H1 (cell line): ENCODE measurements around the gene MYO18A. TPM values are rescaled to one million over a fixed set of nuclear protein-coding genes. Genes with fewer than 3 reads are reported as not detected.

ENCODE experiments used
- CTCF ChIA-PET: fragments of 300-600 bp; sonication (Branson Sonifier 250); formaldehyde crosslinking; loops from one replicate; lab custom pipeline; 2021; ENCODE audit not compliant: partially characterized antibody; lab: Charles Lee
- POLR2A ChIA-PET: fragments of 300-600 bp; sonication (Branson Sonifier 250); formaldehyde crosslinking; loops from one replicate; lab custom pipeline; 2021; ENCODE audit warnings: inconsistent platforms; ENCODE audit not compliant: partially characterized antibody; lab: Charles Lee
- DNase-seq, 2 experiments: peaks; one replicate each; pipeline versions ENCODE4 v3.0.0 to v3.0.0-alpha.2; 2010 to 2022; ENCODE audit warnings: low spot score in 2 of 2, low read depth in 1 of 2, mixed read lengths in 1 of 2
- FAIRE-seq: peaks from 2 replicates; lab custom pipeline; 2011; peaks lifted over from hg19 to GRCh38; lab: Jason Lieb, UNC
- H2AFZ ChIP-seq: 2 replicates; pipeline ENCODE4 v1.8.1; 2012; ENCODE audit warnings: low read length, inconsistent platforms
- H2AK5ac ChIP-seq: 2 replicates; pipeline ENCODE4 v1.6.1; 2013; ENCODE audit warnings: low read depth, low read length
- H2BK120ac ChIP-seq: replicated peaks from 2 replicates; pipeline ENCODE3; 2013; ENCODE audit warnings: low read depth, low read length, inconsistent platforms
- H2BK12ac ChIP-seq: 2 replicates; pipeline ENCODE4 v1.6.1; 2013; ENCODE audit warnings: low read depth, low read length
- H2BK15ac ChIP-seq: 2 replicates; pipeline ENCODE4 v1.6.1; 2013; ENCODE audit warnings: low read length
- H2BK20ac ChIP-seq: 2 replicates; pipeline ENCODE4 v1.6.1; 2013; ENCODE audit warnings: low read length
- H2BK5ac ChIP-seq: 2 replicates; pipeline ENCODE4 v1.6.1; 2013; ENCODE audit warnings: low read depth, low read length
- H3K14ac ChIP-seq: 2 replicates; pipeline ENCODE4 v1.6.1; 2013; ENCODE audit warnings: inconsistent platforms; ENCODE audit not compliant: insufficient read length
- H3K18ac ChIP-seq: 2 replicates; pipeline ENCODE4 v1.6.1; 2013; ENCODE audit warnings: low read length; ENCODE audit errors: extremely low read depth
- H3K23ac ChIP-seq: 2 replicates; pipeline ENCODE4 v1.6.1; 2013; ENCODE audit warnings: inconsistent platforms; ENCODE audit not compliant: insufficient read length
- H3K23me2 ChIP-seq: 2 replicates; pipeline ENCODE4 v1.6.1; 2013; ENCODE audit warnings: low read depth, low read length
- H3K27ac ChIP-seq: 2 replicates; pipeline ENCODE4 v1.6.1; 2011; ENCODE audit warnings: low read depth, low read length, inconsistent platforms
- H3K27me3 ChIP-seq, 4 experiments: replicated peaks in 1 of 4; 1 replicate in 1 of 4; 2 replicates in 3 of 4; pipeline versions ENCODE4 v1.6.1 to v1.8.1; 2011 to 2013; ENCODE audit warnings: low read length in 3 of 4, mild to moderate bottlenecking in 3 of 4, inconsistent platforms in 2 of 4, mixed read lengths in 2 of 4, moderate library complexity in 1 of 4; ENCODE audit not compliant: control insufficient read depth in 3 of 4, insufficient read depth in 3 of 4; ENCODE audit errors: extremely low read depth in 1 of 4
- H3K36me3 ChIP-seq, 4 experiments: 2 replicates each; pipeline versions ENCODE4 v1.6.1 to v1.8.1; 2011 to 2013; ENCODE audit warnings: mild to moderate bottlenecking in 4 of 4, low read length in 3 of 4, moderate library complexity in 2 of 4, control low read depth in 1 of 4, inconsistent platforms in 1 of 4; ENCODE audit not compliant: insufficient read depth in 4 of 4, control insufficient read depth in 2 of 4
- H3K4ac ChIP-seq: replicated peaks from 2 replicates; pipeline ENCODE3; 2013; ENCODE audit warnings: low read length, low read depth, mixed read lengths, inconsistent platforms; ENCODE audit not compliant: insufficient read length
- H3K4me1 ChIP-seq, 4 experiments: replicated peaks in 1 of 4; 1 replicate in 1 of 4; 2 replicates in 3 of 4; pipeline versions ENCODE4 v1.6.1 to v1.8.1; 2011 to 2013; ENCODE audit warnings: low read length in 3 of 4, inconsistent platforms in 2 of 4, mixed read lengths in 1 of 4; ENCODE audit not compliant: insufficient read depth in 4 of 4, control insufficient read depth in 3 of 4
- H3K4me2 ChIP-seq, 2 experiments: 2 replicates each; pipeline versions ENCODE4 v1.6.1 to v1.8.1; 2011 to 2013; ENCODE audit warnings: low read depth in 2 of 2, low read length in 2 of 2, control low read depth in 1 of 2, inconsistent platforms in 1 of 2, mild to moderate bottlenecking in 1 of 2; ENCODE audit not compliant: insufficient read depth in 1 of 2
- H3K4me3 ChIP-seq, 4 experiments: fragments of 200-600, 300-600 bp in 1 of 4; sonication (generic), shearing (Covaris generic), sonication (Bioruptor Twin) in 1 of 4; 2 replicates each; pipeline versions ENCODE4 v1.5.1 to v1.8.1; 2011 to 2016; ENCODE audit warnings: low read length in 4 of 4, low read depth in 3 of 4, control low read depth in 2 of 4, inconsistent platforms in 2 of 4, mild to moderate bottlenecking in 2 of 4, mixed read lengths in 1 of 4, moderate library complexity in 1 of 4; ENCODE audit not compliant: insufficient read depth in 2 of 4; ENCODE audit errors: extremely low read depth in 1 of 4
- H3K56ac ChIP-seq: replicated peaks from 2 replicates; pipeline ENCODE3; 2013; ENCODE audit warnings: low read depth, mild to moderate bottlenecking, mixed read lengths, low read length, inconsistent platforms; ENCODE audit not compliant: insufficient read length
- H3K79me1 ChIP-seq: 2 replicates; pipeline ENCODE4 v1.6.1; 2013; ENCODE audit warnings: low read depth, low read length, control low read depth
- H3K79me2 ChIP-seq, 2 experiments: 2 replicates each; pipeline versions ENCODE4 v1.6.1 to v1.8.1; 2012 to 2013; ENCODE audit warnings: low read length in 2 of 2, mild to moderate bottlenecking in 2 of 2, inconsistent platforms in 1 of 2; ENCODE audit not compliant: insufficient read depth in 2 of 2, control insufficient read depth in 1 of 2
- H3K9ac ChIP-seq, 4 experiments: replicated peaks in 1 of 4; 1 replicate in 1 of 4; 2 replicates in 3 of 4; pipeline versions ENCODE4 v1.6.1 to v1.8.1; 2011 to 2013; ENCODE audit warnings: low read depth in 3 of 4, low read length in 3 of 4, control low read depth in 2 of 4, mild to moderate bottlenecking in 2 of 4, moderate library complexity in 2 of 4, inconsistent platforms in 1 of 4; ENCODE audit errors: extremely low read depth in 1 of 4
- H3K9me3 ChIP-seq, 2 experiments: 2 replicates each; pipeline versions ENCODE4 v1.6.1 to v1.8.1; 2012 to 2013; ENCODE audit warnings: mild to moderate bottlenecking in 2 of 2, moderate library complexity in 2 of 2, control low read depth in 1 of 2, inconsistent platforms in 1 of 2, low read depth in 1 of 2, low read length in 1 of 2, mixed read lengths in 1 of 2; ENCODE audit not compliant: insufficient read depth in 2 of 2
- H4K20me1 ChIP-seq, 2 experiments: replicated peaks in 1 of 2; 2 replicates each; pipeline versions ENCODE3 to v1.8.1; 2011 to 2013; ENCODE audit warnings: inconsistent platforms in 2 of 2, low read length in 2 of 2, mild to moderate bottlenecking in 1 of 2; ENCODE audit not compliant: insufficient read depth in 2 of 2, control insufficient read depth in 1 of 2
- H4K5ac ChIP-seq: 2 replicates; pipeline ENCODE4 v1.6.1; 2013; ENCODE audit warnings: low read length, low read depth, mixed read lengths, inconsistent platforms; ENCODE audit not compliant: insufficient read length
- H4K8ac ChIP-seq: 2 replicates; pipeline ENCODE4 v1.8.0; 2013; ENCODE audit warnings: mild to moderate bottlenecking, moderate library complexity, low read length, inconsistent platforms; ENCODE audit not compliant: insufficient read depth; ENCODE audit errors: extremely low read depth
- H4K91ac ChIP-seq: replicated peaks from 2 replicates; pipeline ENCODE3; 2013; ENCODE audit warnings: low read length, mixed read lengths, inconsistent platforms; ENCODE audit not compliant: insufficient read length
- ATF2 ChIP-seq: IDR thresholded peaks from 2 replicates; pipeline ENCODE4 v1.6.1; 2012; ENCODE audit warnings: low read length, inconsistent platforms
- SP1 ChIP-seq: IDR thresholded peaks from 2 replicates; pipeline ENCODE4 v1.6.1; 2011; ENCODE audit warnings: low read depth, low read length
- WGBS, 2 experiments: shearing (Covaris generic) in 1 of 2; methylation state at CpG; one replicate each; pipeline versions ENCODE4 v1.1.6 to v1.1.7; 2013 to 2015; ENCODE audit warnings: low lambda C conversion rate in 2 of 2, mixed read lengths in 2 of 2, inconsistent platforms in 1 of 2, low coverage in 1 of 2, missing lambda C conversion rate in 1 of 2; ENCODE audit not compliant: insufficient replicate concordance in 2 of 2, insufficient coverage in 1 of 2, insufficient read length in 1 of 2; ENCODE audit errors: extremely low coverage in 1 of 2, missing lambda C conversion rate in 1 of 2; 5-methylcytosine and 5-hydroxymethylcytosine counted together
- polyA plus RNA-seq, 7 experiments: library from polyadenylated mRNA; depleted of rRNA in 3 of 7; stranded (reverse) in 5 of 7; unstranded in 2 of 7; fragments of >200 nt in 5 of 7; fragments of 200-250 nt in 2 of 7; gene quantifications; 1 replicate in 5 of 7; 2 replicates in 1 of 7; 4 replicates in 1 of 7; pipeline versions ENCODE4 v1.2.1 to v1.2.3, GENCODE V29; 2011 to 2013; ENCODE audit warnings: missing spikeins in 2 of 7, mixed read lengths in 2 of 7
- total RNA-seq: library from RNA; stranded (reverse); fragmentation: NEBNext Ultra II Directional; extraction: Animal tissue kit (Norgen Biotek cat#: 25700); gene quantifications from 2 replicates; pipeline ENCODE4 v1.2.1, GENCODE V29; 2021

The MYO18A gene
- total and polyA plus RNA-seq, 2 of the 8 experiments (the other 6 are each of a cell fraction or from before 2014, with no cell fraction given): 7.6 to 43.8 TPM

- no peak overlapping the region for H3K4ac ChIP-seq
- no peak overlapping the region for H3K56ac ChIP-seq
- no peaks in the 10 kb centered on the region for H3K79me2 ChIP-seq
- no peak overlapping the region for H2BK120ac ChIP-seq
- H2BK5ac ChIP-seq: no peak overlapping the region
- H2AK5ac ChIP-seq: peak overlapping the region; percentile 3; the same call in 1 of the 2 replicates
- H3K23ac ChIP-seq: no peak overlapping the region
- H3K27ac ChIP-seq: no peak overlapping the region
- ChIA-PET POLR2A (interaction anchor here (1.2 to 2.4 kb wide), 2 partner anchors 11 to 48 kb away, joined by 3 to 7 read pairs; no protein-coding TSS in a partner anchor), CTCF (interaction anchor here (1.0 to 4.7 kb wide), 6 partner anchors 10 to 126 kb away, joined by 3 to 30 read pairs (median 4); no protein-coding TSS in a partner anchor)
- H3K14ac ChIP-seq: no peak overlapping the region
- no peak overlapping the region for H2BK15ac ChIP-seq
- H4K91ac ChIP-seq: no peak overlapping the region
- no peak overlapping the region for H3K4me3 ChIP-seq
- H3K23me2 ChIP-seq: no peaks in the 10 kb centered on the region
- no peak for FAIRE-seq
- no peak overlapping the region for H2AFZ ChIP-seq
- H3K36me3 ChIP-seq: peaks cover 0 to 13% (median 5%) of the 10 kb centered on the region in 4 experiments; a peak in 4 of 8 replicates
- H4K8ac ChIP-seq: no peak overlapping the region; the same call in 1 of the 2 replicates
- no peak overlapping the region for H3K9ac ChIP-seq
- 93% methylated on average over 27 of the region's 33 CpGs; no CpG with 5 or more reads in 1 of the 2 experiments for WGBS, 2 experiments
- H3K27me3 ChIP-seq: no peaks in the 10 kb centered on the region; a peak in 1 of 7 replicates
- no peak overlapping the region for H3K18ac ChIP-seq
- peaks cover 0 to 2% of the 10 kb centered on the region in 2 experiments for H4K20me1 ChIP-seq
- H3K9me3 ChIP-seq: no peaks in the 10 kb centered on the region
- H2BK12ac ChIP-seq: no peak overlapping the region
- peaks cover 14 to 27% (median 18%) of the 10 kb centered on the region in 4 experiments for H3K4me1 ChIP-seq
- no peaks in the 10 kb centered on the region for H3K79me1 ChIP-seq
- H3K4me2 ChIP-seq: no peak overlapping the region
- no peak overlapping the region for H4K5ac ChIP-seq
- no peak overlapping the region for H2BK20ac ChIP-seq
- TF ChIP-seq SP1: peak; percentile 57; the same call in 1 of the 2 replicates
- no peak for TF ChIP-seq ATF2
- no peak for DNase-seq
Measured at GRCh38 chr17:29079887-29080286, 100.3 kb downstream of the MYO18A start.
